Motor neuron (in vitro differentiated cells): ENCODE data around the gene ACAD10. TPM values are rescaled to one million over a fixed set of nuclear protein-coding genes. Genes with fewer than 3 reads are reported as not detected.
"Not testable (repeated sequence)": the region's sequence is repeated elsewhere in the genome, so short reads cannot be mapped to it uniquely, and the experiment has no call there.

ENCODE experiments used
- ATAC-seq, 8 experiments: fragments of 200-7000 bp; cut with Tn5 transposase; replicated peaks in 6 of 8; 2 replicates each; pipeline ENCODE4 v1.8.0; 2021; ENCODE audit warnings: mild to moderate bottlenecking in 8 of 8, moderate library complexity in 8 of 8
- H3K27ac ChIP-seq, 2 donors: fragments of 250-450 bp; sonication (Bioruptor Pico); 2 replicates each; pipeline ENCODE4 v1.9.0; 2021; ENCODE audit warnings: antibody characterized with exemption in 2 of 2, mild to moderate bottlenecking in 2 of 2, moderate library complexity in 1 of 2
- H3K4me1 ChIP-seq, 2 donors: fragments of 250-450 bp; sonication (Bioruptor Pico); replicated peaks in 1 of 2; 2 replicates each; pipeline ENCODE4 v1.6.1; 2021; ENCODE audit warnings: antibody characterized with exemption in 2 of 2, mild to moderate bottlenecking in 2 of 2, moderate library complexity in 1 of 2
- H3K4me3 ChIP-seq, 5 donors: fragments of 250-450 bp; sonication (Bioruptor Pico); 2 replicates each; pipeline ENCODE4 v1.9.0; 2021; ENCODE audit warnings: antibody characterized with exemption in 5 of 5, mild to moderate bottlenecking in 5 of 5, moderate library complexity in 4 of 5
- WGBS, 10 experiments: fragments of 450-650 bp; shearing (Covaris generic); methylation state at CpG; one replicate each; pipeline ENCODE4 v1.0.0; 2022; 5-methylcytosine and 5-hydroxymethylcytosine counted together
- in situ Hi-C, 9 experiments: fragments of 400-800 bp; cut with MboI; loops; one replicate each; pipeline ENCODE4 v1.15.0; 2021; ENCODE audit warnings: low sequenced_read_pairs in 9 of 9, low pct_unique_long_range_greater_than_20kb in 2 of 9; ENCODE audit not compliant: unreplicated experiment in 9 of 9
- total RNA-seq, 8 experiments: library from RNA; unstranded; fragments of 300-600 nt; gene quantifications; 2 replicates each; pipeline versions ENCODE4 v1.2.3 to v1.2.4, GENCODE V29; 2022

The ACAD10 gene
- 10 to 100 TPM; 12.9 to 66.9 (median 17.6) TPM for total RNA-seq

DNA sequence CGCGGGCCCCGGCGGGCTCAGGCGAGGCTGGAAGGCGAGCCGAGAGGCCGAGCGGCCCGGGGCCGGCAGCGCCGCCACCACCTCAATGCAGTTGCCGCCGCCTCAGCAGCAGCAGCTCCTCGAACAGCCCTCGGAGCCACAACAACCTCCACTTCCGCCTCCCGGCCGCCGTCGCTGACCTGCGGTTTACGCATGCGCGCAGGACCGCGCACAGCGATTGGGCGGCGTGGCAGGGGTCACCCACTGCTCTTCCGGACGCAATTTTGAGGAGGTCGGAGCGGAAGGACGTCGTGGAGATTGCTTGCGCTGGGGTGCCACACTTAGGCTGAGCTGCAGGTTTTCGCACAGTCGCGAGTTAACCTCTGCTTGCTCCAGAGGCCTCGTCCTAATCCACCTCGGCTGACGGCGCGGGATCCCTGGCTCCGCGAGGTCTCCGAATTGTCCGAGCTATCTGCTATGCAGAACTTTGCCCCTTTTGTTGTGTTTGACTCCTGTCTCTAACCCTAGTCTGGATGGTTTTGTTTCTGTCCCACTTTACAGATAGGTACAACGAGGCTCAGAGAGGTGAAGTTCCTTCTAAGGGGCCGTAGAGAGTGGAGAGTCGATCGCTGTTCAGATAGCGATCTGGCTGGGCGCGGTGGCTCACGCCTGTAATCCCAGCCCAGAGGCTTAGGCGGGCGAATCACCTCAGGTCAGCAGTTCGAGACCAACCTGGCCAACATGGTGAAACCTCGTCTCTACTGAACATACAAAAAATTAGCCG lies at the start of gene ACAD10, which contains the start of gene BRAP:
Gene ACAD10, plus strand, starts transcription at position 243 of the 763 bp plus-strand sequence. CDS start 6,657 bp downstream, outside the sequence.
Gene BRAP, minus strand, starts transcription at position 146 of the 763 bp plus-strand sequence. CDS start 164 bp downstream, outside the sequence.
- Histone ChIP-seq H3K4me1 (peaks cover 5 to 16% of the 10 kb centered on the region in 2 donors), H3K27ac (peak within 1 kb of the TSS; percentile 87 to 94), H3K4me3 (peak within 1 kb of the TSS; percentile 78 to 92 (median 84))
- ATAC-seq, result peak; percentile 83 to 97 (median 96)
- 0 to 3% (median 0%) methylated on average over 1 to 12 of the region's 63 CpGs; no CpG with 5 or more reads in 2 of the 10 experiments for WGBS, 10 experiments
- in situ Hi-C loops, result no loop called here

GRCh38 chr12:111636209-111636945 lies 49.5 kb upstream of the ACAD10 start:
- Histone ChIP-seq H3K4me1 (peaks cover 17 to 20% of the 10 kb centered on the region in 2 donors), H3K27ac (peak overlapping the region in 1 of 2 donors; percentile 45), H3K4me3 (peak overlapping the region in 1 of 5 donors; percentile 4)
- ATAC-seq, result peak; percentile 67 to 94 (median 80)
- in situ Hi-C loops, result no loop called here
- 3 to 30% (median 13%) methylated on average over 4 to 13 of the region's 19 CpGs; no CpG with 5 or more reads in 1 of the 10 experiments for WGBS, 10 experiments

DNA sequence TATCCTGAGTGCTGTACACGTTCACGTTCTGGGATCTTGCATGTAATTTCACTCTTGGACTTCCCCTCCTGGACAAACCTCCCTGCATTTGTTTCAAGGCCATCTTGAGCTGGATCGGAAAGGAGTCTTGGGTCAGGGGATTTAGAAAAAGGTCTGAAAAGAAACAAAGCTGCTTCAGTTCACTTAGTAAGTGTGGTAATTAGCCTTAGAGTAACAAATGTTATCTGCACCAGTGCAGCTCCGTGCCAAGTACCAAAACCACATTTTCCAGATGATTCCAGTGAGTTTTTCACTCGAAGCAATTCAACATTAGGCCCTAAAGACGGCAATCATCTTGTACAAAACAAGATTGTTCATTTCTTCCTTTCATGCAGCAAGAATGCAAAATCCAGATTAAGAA lies 47.3 kb upstream of the ACAD10 start:
- Histone ChIP-seq H3K4me1 (peaks cover 17 to 20% of the 10 kb centered on the region in 2 donors), H3K27ac (no peak overlapping the region), H3K4me3 (no peak overlapping the region)
- ATAC-seq, result no peak
- in situ Hi-C loops, result no loop called here
- WGBS, 10 experiments, result 31 to 96% (median 80%) methylated on average over 2 to 6 of the region's 6 CpGs

DNA sequence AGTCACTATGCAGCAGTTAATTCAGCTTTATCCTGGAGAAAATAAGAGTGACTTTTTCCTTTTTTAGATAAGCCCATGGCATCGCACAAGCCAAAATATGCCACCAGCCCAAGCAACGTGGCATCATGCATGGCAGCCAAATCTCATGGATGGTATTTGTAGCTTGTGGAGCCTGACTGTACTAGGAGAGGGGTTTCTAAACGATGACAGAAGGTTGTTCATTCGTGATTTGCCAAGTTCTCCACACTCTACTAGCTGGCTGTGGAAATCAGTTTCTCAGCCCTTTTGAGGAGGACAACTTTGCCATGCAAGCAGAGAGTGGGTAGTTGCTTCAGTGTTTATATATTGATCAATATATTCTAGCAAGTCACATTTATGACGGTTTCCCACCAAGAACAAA lies 45.3 kb upstream of the ACAD10 start:
- H3K4me1 ChIP-seq, result peaks cover 17 to 18% of the 10 kb centered on the region in 2 donors
- 80 to 100% (median 94%) methylated on average over 1 to 5 of the region's 5 CpGs; no CpG with 5 or more reads in 3 of the 10 experiments for WGBS, 10 experiments
- no peak overlapping the region for H3K4me3 ChIP-seq
- in situ Hi-C loops, result no loop called here
- no peak for ATAC-seq
- no peak overlapping the region for H3K27ac ChIP-seq

GRCh38 chr12:111642681-111643426 lies 43.0 kb upstream of the ACAD10 start:
- Histone ChIP-seq H3K4me1 (no peaks in the 10 kb centered on the region), H3K4me3 (no peak overlapping the region), H3K27ac (no peak overlapping the region)
- no peak for ATAC-seq
- in situ Hi-C loops, result no loop called here
- 31 to 100% (median 80%) methylated on average over 1 to 4 of the region's 4 CpGs for WGBS, 10 experiments

GRCh38 chr12:111643427-111643826 lies 42.4 kb upstream of the ACAD10 start:
- H3K4me1 ChIP-seq, result no peaks in the 10 kb centered on the region
- H3K4me3 ChIP-seq, result no peak overlapping the region
- in situ Hi-C loops, result no loop called here
- no peak overlapping the region for H3K27ac ChIP-seq
- 0 to 100% (median 82%) methylated on average over 1 to 3 of the region's 3 CpGs for WGBS, 10 experiments
- peak in 2 of 8 experiments; percentile 29 to 89 for ATAC-seq

GRCh38 chr12:111645433-111645832 lies 40.4 kb upstream of the ACAD10 start:
- Histone ChIP-seq H3K27ac (no peak overlapping the region), H3K4me3 (no peak overlapping the region), H3K4me1 (no peaks in the 10 kb centered on the region)
- in situ Hi-C loops, result no loop called here
- ATAC-seq, result peak in 2 of 8 experiments; percentile 64 to 88
- 80 to 100% (median 98%) methylated on average over 1 to 5 of the region's 5 CpGs; no CpG with 5 or more reads in 1 of the 10 experiments for WGBS, 10 experiments

DNA sequence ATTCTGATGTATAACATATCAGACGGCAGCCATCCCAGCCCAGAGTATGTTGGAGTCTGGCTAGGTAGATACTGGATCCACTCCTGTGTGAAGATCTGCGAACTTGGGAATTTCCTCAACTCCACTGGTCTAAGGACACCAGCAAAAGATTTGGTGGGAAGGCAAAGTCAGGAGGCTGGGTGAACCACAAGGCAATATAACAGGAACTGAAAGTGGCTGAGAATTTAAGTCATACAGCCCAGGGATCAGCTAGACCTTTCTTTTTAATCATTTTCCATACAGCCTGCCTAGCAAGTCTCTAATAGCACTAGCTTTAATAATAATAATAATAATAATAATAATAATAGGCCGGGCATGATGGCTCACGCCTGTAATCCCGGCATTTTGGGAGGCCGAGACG lies 34.9 kb upstream of the ACAD10 start:
- no peak for ATAC-seq
- in situ Hi-C loops, result no loop called here
- no peak overlapping the region for H3K4me3 ChIP-seq
- no peaks in the 10 kb centered on the region for H3K4me1 ChIP-seq
- WGBS, 10 experiments, result 90 to 100% (median 100%) methylated on average over 1 to 5 of the region's 7 CpGs; no CpG with 5 or more reads in 2 of the 10 experiments
- no peak overlapping the region for H3K27ac ChIP-seq

GRCh38 chr12:111652530-111652929 lies 33.3 kb upstream of the ACAD10 start:
- H3K27ac ChIP-seq, H3K4me1 ChIP-seq, H3K4me3 ChIP-seq, in situ Hi-C loops, ATAC-seq: not testable (repeated sequence)
- WGBS, 10 experiments, result 73 to 100% (median 92%) methylated on average over 1 to 6 of the region's 9 CpGs; no CpG with 5 or more reads in 3 of the 10 experiments

DNA sequence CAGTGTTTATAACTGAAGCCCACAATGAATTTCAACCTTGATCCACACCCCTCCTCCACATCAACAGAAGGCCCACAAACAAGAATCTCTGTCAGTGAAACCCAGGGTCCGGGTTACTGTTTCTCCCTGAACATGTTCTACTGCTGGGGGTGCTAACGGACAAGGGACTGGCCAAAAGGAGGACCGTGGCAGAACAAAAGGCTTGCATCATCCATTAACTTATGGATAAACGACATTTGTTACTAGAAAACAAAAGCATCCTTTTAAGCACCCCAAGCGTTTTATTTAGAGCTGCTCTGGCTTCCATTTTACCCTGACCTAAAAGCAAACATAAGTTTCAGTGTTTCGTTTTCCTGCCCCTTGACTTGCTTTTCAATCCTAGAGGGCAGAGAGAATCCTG lies 32.3 kb upstream of the ACAD10 start:
- ATAC-seq, result no peak
- H3K4me3 ChIP-seq, result no peak overlapping the region
- H3K27ac ChIP-seq, result no peak overlapping the region
- 29 to 88% (median 60%) methylated on average over 1 to 5 of the region's 6 CpGs; no CpG with 5 or more reads in 1 of the 10 experiments for WGBS, 10 experiments
- in situ Hi-C loops, result no loop called here
- no peaks in the 10 kb centered on the region for H3K4me1 ChIP-seq

- no peak for ATAC-seq
- WGBS, 10 experiments, result 40 to 100% (median 97%) methylated on average over 1 to 3 of the region's 3 CpGs; no CpG with 5 or more reads in 2 of the 10 experiments
- H3K27ac ChIP-seq, result no peak overlapping the region
- in situ Hi-C loops, result no loop called here
- H3K4me3 ChIP-seq, result no peak overlapping the region
- no peaks in the 10 kb centered on the region for H3K4me1 ChIP-seq
Measured at GRCh38 chr12:111655356-111655755, 30.5 kb upstream of the ACAD10 start.

- ATAC-seq, result no peak
- WGBS, 10 experiments, result 60 to 100% (median 95%) methylated on average over 1 to 4 of the region's 4 CpGs; no CpG with 5 or more reads in 3 of the 10 experiments
- in situ Hi-C loops, result no loop called here
- Histone ChIP-seq H3K4me1 (no peaks in the 10 kb centered on the region), H3K27ac (no peak overlapping the region), H3K4me3 (no peak overlapping the region)
Measured at GRCh38 chr12:111656016-111656415, 29.8 kb upstream of the ACAD10 start.
